Epidermal melanocyte (primary cell): Measurements from ENCODE around the gene IST1.
"Not testable (repeated sequence)": the region's sequence is repeated elsewhere in the genome, so short reads cannot be mapped to it uniquely, and the experiment has no call there.

Experiments
- DNase-seq: peaks from one replicate; pipeline ENCODE4 v3.0.0; 2011; ENCODE audit warnings: low spot score; ENCODE audit not compliant: insufficient read length

IST1 gene

GRCh38 chr16:71894921-71895678 is at the start of gene IST1:
IST1 (plus strand) TSS chr16:71895531; CDS start chr16:71915641, 20,110 bp downstream.
- peak; percentile 92 for DNase-seq

- DNase-seq = peak; percentile 95
Measured at GRCh38 chr16:71845639-71846430, 49.5 kb upstream of the IST1 start, which contains the start of gene ATXN1L. ATXN1L (plus strand) TSS chr16:71845976; CDS start chr16:71849741, 3,765 bp downstream.

GRCh38 chr16:71846431-71846830 is 48.9 kb upstream of the IST1 start:
- DNase-seq = no peak

- no peak for DNase-seq
Measured at GRCh38 chr16:71847096-71847495, 48.2 kb upstream of the IST1 start.

- DNase-seq = no peak
Measured at GRCh38 chr16:71848622-71849021, 46.7 kb upstream of the IST1 start.

- DNase-seq = no peak
Measured at GRCh38 chr16:71851746-71852145, 43.6 kb upstream of the IST1 start.

DNA sequence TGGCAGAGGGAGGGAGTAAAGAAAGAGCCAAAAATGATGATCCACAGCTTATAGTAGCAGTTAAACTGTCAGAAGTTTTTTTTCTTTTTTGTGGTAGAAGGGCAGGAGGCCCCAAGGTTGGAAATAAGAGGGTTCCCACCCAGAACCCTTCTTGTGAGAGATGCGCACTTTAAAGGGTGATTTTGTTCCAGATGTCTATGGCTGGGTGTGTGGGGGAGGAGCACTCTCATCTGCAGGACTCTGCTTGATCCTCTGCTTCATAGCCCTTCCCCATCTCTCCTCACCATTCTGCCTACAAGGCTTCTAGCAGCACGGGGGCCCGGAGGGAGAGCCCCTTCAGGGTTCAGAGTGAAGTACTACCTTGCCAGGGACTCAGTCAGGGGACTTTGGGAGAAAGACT is 43.2 kb upstream of the IST1 start:
- no peak for DNase-seq

DNA sequence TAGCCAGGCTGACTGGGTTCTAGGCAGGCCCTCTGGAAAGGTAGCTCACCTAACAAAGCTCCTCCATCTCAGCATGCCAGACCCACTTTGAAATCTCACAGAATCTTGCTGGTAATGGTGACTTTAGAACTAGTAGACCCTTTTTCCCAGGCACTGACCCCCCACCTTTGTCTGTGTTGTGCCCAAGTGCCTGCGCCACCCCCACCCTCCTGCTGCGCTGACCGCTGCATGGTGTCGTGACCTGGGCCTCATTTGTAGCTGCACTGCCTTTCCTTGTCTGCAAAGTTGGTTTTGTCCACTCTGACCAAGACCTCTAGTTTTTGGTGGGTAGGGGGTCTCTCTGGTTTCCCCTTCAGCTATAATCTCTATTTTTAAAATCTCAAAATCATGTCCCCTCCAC is 42.8 kb upstream of the IST1 start:
- DNase-seq = no peak

- DNase-seq = no peak
Measured at GRCh38 chr16:71853413-71853812, 41.9 kb upstream of the IST1 start.

DNA sequence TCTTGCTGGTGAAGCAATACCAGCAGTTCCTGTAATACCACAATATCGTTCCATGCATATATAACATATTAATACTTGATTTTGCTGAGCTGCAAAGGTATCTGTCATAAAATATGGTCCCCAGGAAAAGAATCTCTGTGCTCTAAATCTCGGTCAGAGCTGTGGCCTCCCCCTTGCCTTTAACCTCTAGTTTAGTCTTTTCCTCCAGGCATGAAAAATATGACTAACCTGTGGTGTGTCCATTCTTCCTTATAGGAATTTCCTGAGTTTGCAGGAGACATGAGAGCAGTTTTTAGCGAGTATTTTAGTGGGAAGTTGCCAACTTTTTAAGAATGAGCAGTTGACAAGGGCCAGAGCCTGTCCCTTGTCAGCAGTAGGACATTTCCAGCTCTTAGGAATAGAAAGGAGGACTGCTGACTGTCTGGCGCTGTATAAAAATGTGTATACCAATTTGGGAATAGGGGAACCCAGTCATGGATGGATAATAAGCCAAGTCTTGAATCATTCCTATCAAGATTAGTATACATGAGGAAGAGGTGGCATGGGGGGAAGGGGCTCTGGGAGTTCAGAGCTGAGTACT is 40.9 kb upstream of the IST1 start:
- no peak for DNase-seq

- DNase-seq = no peak
Measured at GRCh38 chr16:71855937-71856662, 39.2 kb upstream of the IST1 start.

DNA sequence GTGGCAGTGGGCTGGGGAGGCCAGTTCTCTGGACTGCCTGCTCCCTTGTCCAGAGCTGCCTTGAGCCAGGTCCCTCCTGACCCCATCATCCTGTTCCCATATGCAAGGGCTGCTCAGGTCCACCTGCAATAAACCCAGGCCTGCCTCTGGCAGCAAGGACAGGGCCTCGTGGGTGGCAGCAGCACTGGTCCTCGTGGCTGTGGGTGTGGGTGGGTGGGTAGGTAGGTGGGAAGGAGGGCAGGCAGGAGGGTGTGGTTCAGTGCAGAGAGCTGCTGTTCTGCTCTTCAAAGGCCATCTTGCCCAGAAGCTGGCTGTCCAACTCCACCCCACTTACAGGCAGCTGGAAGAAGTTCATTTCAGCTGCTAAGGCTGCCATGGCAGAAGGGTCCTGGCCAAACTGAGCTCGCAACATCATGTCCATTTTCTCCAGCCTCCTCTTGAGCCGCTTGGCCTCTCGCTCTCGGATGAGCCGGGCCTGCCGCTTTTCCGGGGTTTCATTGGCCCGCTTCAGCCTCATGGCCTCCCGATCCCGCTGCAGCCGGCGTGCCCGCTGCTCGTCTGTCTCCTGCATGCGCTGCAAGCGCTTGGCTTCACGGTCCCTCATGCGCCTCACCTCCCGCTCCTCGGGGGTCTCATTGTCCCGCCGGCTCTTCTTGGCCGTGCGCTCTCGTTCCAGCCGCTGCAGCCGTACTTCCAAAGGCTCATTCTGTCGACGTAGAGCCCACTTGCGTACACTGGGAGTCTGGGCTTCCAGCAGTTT is 35.4 kb upstream of the IST1 start:
- no peak for DNase-seq

DNA sequence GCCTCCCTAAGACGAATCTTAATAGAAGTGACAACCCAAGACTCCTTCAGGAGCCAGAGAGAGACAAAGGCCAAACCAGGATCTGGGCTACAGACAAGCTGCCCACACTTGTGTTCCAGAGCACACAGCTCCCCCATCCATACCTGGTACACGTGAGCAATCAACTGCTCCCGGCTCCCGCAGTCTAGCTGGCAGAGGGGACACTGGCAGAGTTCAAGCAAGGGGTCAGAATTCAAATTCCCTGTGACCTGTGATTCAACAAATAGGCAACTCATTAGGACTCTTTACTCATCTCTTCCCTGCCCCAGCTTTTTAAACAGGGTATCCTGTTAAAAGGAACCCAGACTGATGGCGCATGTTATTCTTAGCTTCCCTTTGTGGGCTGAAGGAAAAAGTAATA is 31.3 kb upstream of the IST1 start:
- no peak for DNase-seq

DNA sequence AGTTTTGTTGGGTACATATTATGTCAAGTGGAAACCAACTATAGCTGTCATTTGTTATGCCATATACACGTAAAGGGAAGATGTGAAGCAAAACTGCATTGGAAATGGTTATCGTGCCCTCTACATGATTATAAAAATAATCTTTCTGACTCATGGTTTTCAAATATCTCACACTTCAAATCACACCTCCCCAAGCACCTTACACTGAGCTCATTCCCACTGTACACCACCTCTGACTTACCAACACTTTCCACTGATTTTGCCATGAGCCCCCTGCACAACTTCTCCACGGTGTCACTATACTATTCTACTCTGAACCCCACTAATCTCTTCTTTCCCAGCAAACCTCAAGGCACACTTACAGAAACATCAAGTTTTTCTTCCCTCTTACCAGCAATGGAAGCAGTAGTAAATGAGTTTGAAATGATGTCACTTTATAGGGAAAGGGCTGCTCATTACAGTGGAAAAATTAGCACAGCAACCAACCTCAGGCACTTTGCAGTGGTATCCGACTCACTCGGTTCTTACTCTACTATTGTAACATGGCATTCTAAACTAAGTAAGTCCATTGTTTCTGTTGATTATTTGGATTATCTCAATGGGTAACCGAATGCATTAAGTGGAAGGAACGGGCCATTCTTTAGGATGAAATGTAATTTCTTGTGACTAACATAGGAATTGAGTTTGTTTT is 30.0 kb upstream of the IST1 start:
- DNase-seq = no peak

GRCh38 chr16:71867175-71867574 is 28.2 kb upstream of the IST1 start:
- DNase-seq = not testable (repeated sequence)

GRCh38 chr16:71867939-71868338 is 27.4 kb upstream of the IST1 start:
- DNase-seq = no peak

GRCh38 chr16:71869089-71869488 is 26.2 kb upstream of the IST1 start:
- DNase-seq = no peak

GRCh38 chr16:71870818-71871217 is 24.5 kb upstream of the IST1 start:
- DNase-seq = no peak

- DNase-seq = no peak
Measured at GRCh38 chr16:71873199-71873598, 22.1 kb upstream of the IST1 start.

DNA sequence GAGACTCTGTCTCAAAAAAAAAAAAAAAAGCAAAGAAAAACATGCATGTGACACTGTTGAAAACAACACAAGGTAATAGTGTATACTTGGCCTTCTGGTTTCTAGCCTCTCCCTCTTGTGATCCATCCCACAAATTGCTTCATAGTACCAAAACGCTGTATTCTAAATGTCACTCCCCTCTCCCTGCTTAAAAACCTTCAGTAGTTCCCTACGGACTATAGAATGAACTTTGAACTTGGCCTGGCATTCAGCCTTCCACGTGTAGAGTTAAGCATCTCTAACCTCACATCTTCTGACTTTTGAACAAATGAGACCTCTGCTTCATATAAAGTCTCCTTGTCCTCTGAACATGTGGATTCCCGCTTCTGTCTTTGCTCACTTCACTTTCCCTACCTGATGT is 16.4 kb upstream of the IST1 start:
- DNase-seq = no peak
